GM19023 (cell line): ENCODE data around the gene AIF1L.
"Not testable (repeated sequence)": the region's sequence is repeated elsewhere in the genome, so short reads cannot be mapped to it uniquely, and the experiment has no call there.

Source experiments
- ATAC-seq: cut with Tn5 transposase; IDR thresholded peaks from one replicate; pipeline ENCODE4 v1.9.1; 2021; ENCODE audit warnings: mild to moderate bottlenecking, moderate library complexity; ENCODE audit not compliant: unreplicated experiment

AIF1L gene

GRCh38 chr9:131097948-131098278 lies 1.6 kb downstream of the AIF1L start:
- no peak for ATAC-seq

- no peak for ATAC-seq
These were observed 2.2 kb downstream of the AIF1L start for GRCh38 chr9:131098391-131099101.

GRCh38 chr9:131099102-131099606 lies 2.8 kb downstream of the AIF1L start:
- ATAC-seq: no peak

GRCh38 chr9:131099845-131100244 lies 3.5 kb downstream of the AIF1L start:
- not testable (repeated sequence) for ATAC-seq

GRCh38 chr9:131100445-131100844 lies 4.1 kb downstream of the AIF1L start:
- no peak for ATAC-seq

GRCh38 chr9:131101207-131101964 lies 5.1 kb downstream of the AIF1L start:
- ATAC-seq: no peak

GRCh38 chr9:131103024-131103423 lies 6.7 kb downstream of the AIF1L start:
- ATAC-seq: no peak

- no peak for ATAC-seq
These were observed 7.2 kb downstream of the AIF1L start for GRCh38 chr9:131103535-131103934.

GRCh38 chr9:131104016-131104740 lies 7.8 kb downstream of the AIF1L start:
- ATAC-seq: no peak

- no peak for ATAC-seq
These were observed 9.6 kb downstream of the AIF1L start for GRCh38 chr9:131105952-131106351.

GRCh38 chr9:131107760-131108159 lies 11.4 kb downstream of the AIF1L start:
- ATAC-seq: no peak

GRCh38 chr9:131111186-131111853 lies 15.0 kb downstream of the AIF1L start:
- no peak for ATAC-seq

GRCh38 chr9:131111854-131112311 lies 15.6 kb downstream of the AIF1L start:
- ATAC-seq: no peak

- no peak for ATAC-seq
These were observed 16.2 kb downstream of the AIF1L start for GRCh38 chr9:131112374-131113154.

- ATAC-seq: no peak
These were observed 17.3 kb downstream of the AIF1L start for GRCh38 chr9:131113655-131114054.

GRCh38 chr9:131114084-131114535 lies 17.8 kb downstream of the AIF1L start:
- ATAC-seq: no peak

GRCh38 chr9:131115360-131115742 lies 19.0 kb downstream of the AIF1L start:
- not testable (repeated sequence) for ATAC-seq

GRCh38 chr9:131116281-131117120 lies 20.2 kb downstream of the AIF1L start:
- ATAC-seq: no peak

- no peak for ATAC-seq
These were observed 20.9 kb downstream of the AIF1L start for GRCh38 chr9:131117121-131117761.
